HepG2 (cell line): ENCODE data around the gene KDM4B. TPM values are rescaled to one million over a fixed set of nuclear protein-coding genes. Genes with fewer than 3 reads are reported as not detected.

Experiments used
- ATAC-seq: fragments of 200-7000 bp; cut with Tn5 transposase; 3 replicates; pipeline ENCODE4 v1.9.1; 2020; ENCODE audit warnings: mild to moderate bottlenecking, moderate library complexity
- BruUV-seq: library from RNA; stranded (reverse); fragments of 400-500 nt; replicated peaks from 2 replicates; lab custom pipeline; 2021; lab: Mats Ljungman, UMichigan
- CTCF ChIA-PET: fragments of 300-600 bp; formaldehyde crosslinking; extraction: SDS; loops from one replicate; lab custom pipeline; 2021; ENCODE audit warnings: low total read pairs, inconsistent platforms, low intra/inter-chr PET ratio; lab: Yijun Ruan, JAX
- POLR2A ChIA-PET: fragments of 350-600 bp; sonication (Branson Sonifier 250); formaldehyde crosslinking; loops from one replicate; lab custom pipeline; 2020; ENCODE audit warnings: antibody characterized with exemption, inconsistent platforms; lab: Yijun Ruan, JAX
- DNase-seq: peaks from one replicate; pipeline ENCODE4 v3.0.0-alpha.2; 2015; ENCODE audit warnings: low spot score
- FAIRE-seq: peaks from 3 replicates; lab custom pipeline; 2011; peaks lifted over from hg19 to GRCh38; lab: Jason Lieb, UNC
- H2AFZ ChIP-seq: one replicate; pipeline ENCODE4 v1.6.1; 2011; ENCODE audit warnings: low read length, inconsistent platforms
- H3K27ac ChIP-seq: fragments of 300-600 bp; 3 replicates; pipeline ENCODE4 v1.8.0; 2011; ENCODE audit warnings: mixed run types, mild to moderate bottlenecking, mixed read lengths, low read length, inconsistent platforms; ENCODE audit not compliant: insufficient read depth; ENCODE audit errors: extremely low read length
- H3K27me3 ChIP-seq, 2 experiments: fragments of 200-600 bp in 1 of 2; 2 replicates in 1 of 2; 3 replicates in 1 of 2; pipeline versions ENCODE4 v1.6.0 to v1.8.0; 2011; ENCODE audit warnings: low read length in 2 of 2, mild to moderate bottlenecking in 2 of 2, moderate library complexity in 2 of 2, inconsistent platforms in 1 of 2; ENCODE audit not compliant: insufficient read depth in 2 of 2, control insufficient read depth in 1 of 2
- H3K36me3 ChIP-seq, 2 experiments: fragments of 200-600 bp in 1 of 2; replicated peaks in 1 of 2; 2 replicates in 1 of 2; 3 replicates in 1 of 2; pipeline versions ENCODE4 v1.5.1 to v1.8.0; 2011; ENCODE audit warnings: low read length in 2 of 2, inconsistent platforms in 1 of 2; ENCODE audit not compliant: insufficient read depth in 2 of 2, control insufficient read depth in 1 of 2
- H3K4me1 ChIP-seq: 2 replicates; pipeline ENCODE4 v1.5.1; 2012; ENCODE audit warnings: low read length, inconsistent platforms; ENCODE audit not compliant: insufficient read depth
- H3K4me2 ChIP-seq: 2 replicates; pipeline ENCODE4 v1.6.0; 2011; ENCODE audit warnings: low read depth, low read length, inconsistent platforms
- H3K4me3 ChIP-seq, 3 experiments: fragments of 200-600 bp in 1 of 3; sonication (generic), shearing (Covaris generic) in 1 of 3; replicated peaks in 1 of 3; 2 replicates each; pipeline ENCODE4 v1.5.1; 2011 to 2016; ENCODE audit warnings: low read length in 3 of 3, inconsistent platforms in 2 of 3, low read depth in 2 of 3, mild to moderate bottlenecking in 2 of 3, control low read depth in 1 of 3, mixed read lengths in 1 of 3; ENCODE audit not compliant: insufficient read depth in 1 of 3
- H3K79me2 ChIP-seq: one replicate; pipeline ENCODE4 v1.6.1; 2011; ENCODE audit warnings: low read length, inconsistent platforms; ENCODE audit not compliant: insufficient read depth
- H3K9ac ChIP-seq: 2 replicates; pipeline ENCODE4 v1.6.0; 2011; ENCODE audit warnings: mild to moderate bottlenecking, low read depth, low read length, inconsistent platforms; ENCODE audit not compliant: insufficient read depth
- H3K9me3 ChIP-seq: 2 replicates; pipeline ENCODE4 v1.5.1; 2012; ENCODE audit warnings: mild to moderate bottlenecking, low read length
- H4K20me1 ChIP-seq: 2 replicates; pipeline ENCODE4 v1.6.0; 2011; ENCODE audit warnings: inconsistent platforms, mild to moderate bottlenecking, low read length, moderate library complexity; ENCODE audit not compliant: insufficient read depth
- HMGXB4 ChIP-seq, 2 experiments: sonication (generic) in 1 of 2; formaldehyde crosslinking in 1 of 2; IDR thresholded peaks; 2 replicates each; pipeline versions ENCODE4 v1.4.0 to v1.6.1; 2018 to 2020; ENCODE audit warnings: missing genetic modification reagents in 2 of 2, borderline replicate concordance in 1 of 2, low read depth in 1 of 2, mild to moderate bottlenecking in 1 of 2, missing biosample characterization in 1 of 2
- JUN ChIP-seq: sonication (generic); formaldehyde crosslinking; IDR thresholded peaks from 2 replicates; pipeline ENCODE4 v1.4.0; 2020; ENCODE audit warnings: mild to moderate bottlenecking, missing genetic modification reagents
- MAF1 ChIP-seq: sonication (generic); formaldehyde crosslinking; IDR thresholded peaks from 2 replicates; pipeline ENCODE4 v1.5.0; 2020; ENCODE audit warnings: missing genetic modification reagents, borderline replicate concordance
- MEIS2 ChIP-seq: sonication (generic); formaldehyde crosslinking; IDR thresholded peaks from 2 replicates; pipeline ENCODE4 v1.9.0; 2021; ENCODE audit warnings: mild to moderate bottlenecking, missing genetic modification reagents
- THYN1 ChIP-seq: sonication (generic); formaldehyde crosslinking; IDR thresholded peaks from 2 replicates; pipeline ENCODE4 v1.8.1; 2023; ENCODE audit warnings: low read depth, mild to moderate bottlenecking, moderate library complexity, missing genetic modification reagents, borderline replicate concordance
- ZNF543 ChIP-seq: sonication (generic); formaldehyde crosslinking; IDR thresholded peaks from 2 replicates; pipeline ENCODE4 v1.4.0; 2020; ENCODE audit warnings: mild to moderate bottlenecking, missing genetic modification reagents
- ZNF580 ChIP-seq: IDR thresholded peaks from 2 replicates; pipeline ENCODE4 v1.6.1; 2016; ENCODE audit warnings: low read depth, borderline replicate concordance
- ZNF75D ChIP-seq: sonication (generic); formaldehyde crosslinking; IDR thresholded peaks from 2 replicates; pipeline ENCODE4 v1.8.1; 2023; ENCODE audit warnings: missing genetic modification reagents, mild to moderate bottlenecking, borderline replicate concordance
- WGBS: methylation state at CpG from one replicate; pipeline ENCODE4 v1.1.6; 2017; ENCODE audit warnings: low lambda C conversion rate; 5-methylcytosine and 5-hydroxymethylcytosine counted together
- in situ Hi-C: cut with HindIII; loops from 2 replicates; pipeline ENCODE4 v1.10.0; 2017; ENCODE audit warnings: low pct_unique_long_range_greater_than_20kb; ENCODE audit not compliant: extremely low pct_ligation_motif_present
- intact Hi-C: fragments of 100-400 bp; cut with micrococcal nuclease; formaldehyde crosslinking; loops from one replicate; pipeline ENCODE4 v1.10.0; 2022; ENCODE audit not compliant: unreplicated experiment
- polyA plus RNA-seq, 8 experiments: library from polyadenylated mRNA; depleted of rRNA in 3 of 8; stranded (reverse) in 7 of 8; unstranded in 1 of 8; fragments of >200 nt; fragmentation: Illumina TruSeq in 4 of 8; extraction: Trizol in 4 of 8; gene quantifications; 2 replicates each; pipeline versions ENCODE4 v1.2.1 to v1.2.3, GENCODE V29; 2011 to 2016; ENCODE audit warnings: low read depth in 4 of 8, missing spikeins in 1 of 8, mixed read lengths in 1 of 8; ENCODE audit not compliant: insufficient read depth in 1 of 8
- total RNA-seq, 5 experiments: library from RNA; depleted of rRNA; stranded (reverse); fragments of >200 nt; fragmentation: Illumina TruSeq; extraction: Trizol; gene quantifications; 2 replicates each; pipeline ENCODE4 v1.2.3, GENCODE V29; 2016; ENCODE audit warnings: low read depth in 1 of 5

Gene KDM4B
- total and polyA plus RNA-seq, 2 of the 13 experiments (the other 11 are each of a cell fraction or from before 2014, with no cell fraction given): 4.9 to 14.6 TPM

GRCh38 chr19:5000120-5000611 is 31.3 kb downstream of the KDM4B start:
- Histone ChIP-seq H3K4me2 (no peak overlapping the region), H4K20me1 (peaks cover 30% of the 10 kb centered on the region), H3K79me2 (peaks cover 46% of the 10 kb centered on the region), H3K4me3 (no peak overlapping the region), H3K27ac (no peak overlapping the region), H3K9ac (no peak overlapping the region), H2AFZ (no peak overlapping the region), H3K4me1 (peaks cover 27% of the 10 kb centered on the region), H3K36me3 (peaks cover 3 to 14% of the 10 kb centered on the region in 2 experiments; a peak in 2 of 5 replicates), H3K9me3 (no peaks in the 10 kb centered on the region), H3K27me3 (no peaks in the 10 kb centered on the region)
- in situ Hi-C loops (no loop called here), intact Hi-C loops (loop anchor here (2.0 kb wide), 1 partner anchor 31 kb away; no protein-coding TSS in a partner anchor)
- no peak for DNase-seq
- no TSS peak for BruUV-seq
- WGBS: 94% methylated on average over 6 of the region's 6 CpGs
- CTCF ChIA-PET: no interaction called here
- POLR2A ChIA-PET: no interaction called here
- no peak for FAIRE-seq
- ATAC-seq: no peak
- no peak for TF ChIP-seq MAF1 (CRISPR knock-in tag)
- TF ChIP-seq ZNF580: no peak
- no peak for TF ChIP-seq JUN (CRISPR knock-in tag)
- no peak for TF ChIP-seq MEIS2 (CRISPR knock-in tag)
- TF ChIP-seq THYN1 (CRISPR knock-in tag): no peak
- TF ChIP-seq HMGXB4 (CRISPR knock-in tag; IDR thresholded peaks at IDR 0.05; ENCODE audit: borderline replicate concordance in 1 of 2, low read depth in 1 of 2): no peak
- TF ChIP-seq ZNF75D (CRISPR knock-in tag): no peak
- TF ChIP-seq ZNF543: no peak
